Neuronal stem cell (in vitro differentiated cells): ENCODE data around the gene FAM234A.

Experiments
- DNase-seq: peaks from one replicate; pipeline ENCODE4 v3.0.0-alpha.2; 2013; ENCODE audit warnings: low spot score
- H2AFZ ChIP-seq: one replicate; pipeline ENCODE4 v1.6.1; 2013; ENCODE audit warnings: mild to moderate bottlenecking, low read length, inconsistent platforms
- H2AK5ac ChIP-seq: 2 replicates; pipeline ENCODE4 v1.6.1; 2013; ENCODE audit warnings: low read depth, mild to moderate bottlenecking, inconsistent platforms, low read length, moderate library complexity, mixed read lengths
- H2BK120ac ChIP-seq: 2 replicates; pipeline ENCODE4 v1.6.1; 2013; ENCODE audit warnings: low read depth, mild to moderate bottlenecking, inconsistent platforms, low read length, moderate library complexity, mixed read lengths
- H2BK12ac ChIP-seq: one replicate; pipeline ENCODE4 v1.6.1; 2013; ENCODE audit warnings: low read length, inconsistent platforms
- H2BK15ac ChIP-seq: 2 replicates; pipeline ENCODE4 v1.6.1; 2013; ENCODE audit warnings: mild to moderate bottlenecking, low read length, inconsistent platforms, mixed read lengths
- H2BK5ac ChIP-seq: one replicate; pipeline ENCODE4 v1.6.1; 2013; ENCODE audit warnings: inconsistent platforms, mild to moderate bottlenecking, low read length, moderate library complexity
- H3K14ac ChIP-seq: one replicate; pipeline ENCODE4 v1.6.1; 2013; ENCODE audit warnings: low read length, inconsistent platforms
- H3K18ac ChIP-seq: 2 replicates; pipeline ENCODE4 v1.6.1; 2013; ENCODE audit warnings: low read length, inconsistent platforms
- H3K23ac ChIP-seq: 2 replicates; pipeline ENCODE4 v1.6.1; 2013; ENCODE audit warnings: low read depth, mild to moderate bottlenecking, mixed read lengths, low read length, inconsistent platforms; ENCODE audit not compliant: poor library complexity
- H3K27ac ChIP-seq: replicated peaks from 3 replicates; pipeline ENCODE4 v1.5.1; 2013; ENCODE audit warnings: low read length, inconsistent platforms
- H3K27me3 ChIP-seq, 3 experiments: 2 replicates each; pipeline ENCODE4 v1.6.1; 2013; ENCODE audit warnings: low read length in 3 of 3, mild to moderate bottlenecking in 2 of 3, inconsistent platforms in 1 of 3, low read depth in 1 of 3, mixed read lengths in 1 of 3, moderate library complexity in 1 of 3; ENCODE audit not compliant: control insufficient read depth in 3 of 3, insufficient read depth in 3 of 3
- H3K36me3 ChIP-seq, 2 donors: replicated peaks in 1 of 2; 2 replicates each; pipeline ENCODE4 v1.6.1; 2013; ENCODE audit warnings: low read length in 2 of 2; ENCODE audit not compliant: control insufficient read depth in 2 of 2, insufficient read depth in 2 of 2
- H3K4ac ChIP-seq: 2 replicates; pipeline ENCODE4 v1.6.1; 2013; ENCODE audit warnings: inconsistent platforms, mild to moderate bottlenecking, low read length, moderate library complexity
- H3K4me1 ChIP-seq, 2 donors: 1 replicate in 1 of 2; 2 replicates in 1 of 2; pipeline ENCODE4 v1.6.1; 2013; ENCODE audit warnings: low read length in 2 of 2, low read depth in 1 of 2; ENCODE audit not compliant: control insufficient read depth in 2 of 2, insufficient read depth in 1 of 2
- H3K4me2 ChIP-seq: one replicate; pipeline ENCODE4 v1.6.1; 2013; ENCODE audit warnings: mild to moderate bottlenecking, low read length, inconsistent platforms; ENCODE audit not compliant: insufficient read depth, poor library complexity, severe bottlenecking
- H3K4me3 ChIP-seq, 2 donors: 2 replicates each; pipeline ENCODE4 v1.5.1; 2013; ENCODE audit warnings: low read length in 2 of 2, mild to moderate bottlenecking in 2 of 2, inconsistent platforms in 1 of 2, moderate library complexity in 1 of 2
- H3K79me1 ChIP-seq: one replicate; pipeline ENCODE4 v1.6.1; 2013; ENCODE audit warnings: low read depth, mild to moderate bottlenecking, inconsistent platforms, low read length, moderate library complexity
- H3K9ac ChIP-seq: one replicate; pipeline ENCODE4 v1.6.1; 2013; ENCODE audit warnings: mild to moderate bottlenecking, low read depth, low read length, inconsistent platforms; ENCODE audit not compliant: poor library complexity
- H3K9me3 ChIP-seq, 2 donors: replicated peaks in 1 of 2; 2 replicates each; pipeline versions ENCODE3 to v1.6.1; 2013; ENCODE audit warnings: low read length in 2 of 2, mild to moderate bottlenecking in 2 of 2, inconsistent platforms in 1 of 2, low read depth in 1 of 2, mixed read lengths in 1 of 2, moderate library complexity in 1 of 2; ENCODE audit not compliant: control insufficient read depth in 2 of 2, insufficient read depth in 1 of 2
- H4K8ac ChIP-seq: one replicate; pipeline ENCODE4 v1.6.1; 2013; ENCODE audit warnings: low read depth, mild to moderate bottlenecking, inconsistent platforms, low read length, moderate library complexity
- H4K91ac ChIP-seq: one replicate; pipeline ENCODE4 v1.6.1; 2013; ENCODE audit warnings: low read length, low read depth, mild to moderate bottlenecking, inconsistent platforms; ENCODE audit not compliant: poor library complexity
- WGBS, 2 donors: extraction: QIAGEN DNeasy Blood & Tissue Kit; methylation state at CpG; one replicate each; pipeline ENCODE4 v1.1.7; 2013; ENCODE audit warnings: missing lambda C conversion rate in 2 of 2, mixed read lengths in 1 of 2; ENCODE audit not compliant: insufficient read length in 2 of 2, insufficient replicate concordance in 1 of 2; ENCODE audit errors: extremely low coverage in 2 of 2; 5-methylcytosine and 5-hydroxymethylcytosine counted together

Gene FAM234A

DNA sequence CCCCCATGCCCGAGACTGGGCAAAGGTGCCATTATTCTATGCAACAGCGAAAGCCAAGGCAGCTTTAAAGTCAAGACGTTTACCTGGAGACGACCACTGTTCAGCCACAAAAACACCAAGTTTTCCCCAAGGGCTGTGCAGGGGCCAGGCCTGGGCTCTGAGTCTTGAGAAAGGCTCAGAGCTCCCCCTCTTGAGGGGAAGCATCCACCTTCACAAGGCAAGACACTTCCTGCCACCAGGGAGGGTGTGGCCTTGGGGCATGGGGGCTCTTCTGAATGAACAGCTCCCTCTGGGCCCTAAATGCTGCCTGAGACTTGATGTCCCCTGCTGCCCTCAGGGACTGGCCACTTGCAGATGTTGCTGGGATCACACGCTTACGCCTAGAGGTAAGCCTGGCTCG is 74.9 kb downstream of the FAM234A start:
- peak overlapping the region; percentile 31 for H3K14ac ChIP-seq
- no peak overlapping the region for H3K4me2 ChIP-seq
- peak overlapping the region; percentile 50 for H2BK12ac ChIP-seq
- peaks cover 13% of the 10 kb centered on the region for H3K79me1 ChIP-seq
- no CpG with 5 or more reads among the region's 7 CpGs for WGBS, 2 donors
- no peak overlapping the region for H2AK5ac ChIP-seq
- no peak overlapping the region for H4K91ac ChIP-seq
- no peak overlapping the region for H2BK15ac ChIP-seq
- H3K36me3 ChIP-seq: peaks cover 41 to 75% of the 10 kb centered on the region in 2 donors
- H3K4me3 ChIP-seq: no peak overlapping the region
- peak overlapping the region; percentile 49 for H3K23ac ChIP-seq
- no peaks in the 10 kb centered on the region for H3K9me3 ChIP-seq
- no peak for DNase-seq
- H4K8ac ChIP-seq: no peak overlapping the region
- H3K4ac ChIP-seq: no peak overlapping the region
- H2BK120ac ChIP-seq: no peak overlapping the region
- H3K9ac ChIP-seq: no peak overlapping the region
- H2AFZ ChIP-seq: no peak overlapping the region
- H3K27me3 ChIP-seq: no peaks in the 10 kb centered on the region
- H3K18ac ChIP-seq: no peak overlapping the region
- H3K27ac ChIP-seq: no peak overlapping the region
- H2BK5ac ChIP-seq: peak overlapping the region; percentile 26
- H3K4me1 ChIP-seq: no peaks in the 10 kb centered on the region

DNA sequence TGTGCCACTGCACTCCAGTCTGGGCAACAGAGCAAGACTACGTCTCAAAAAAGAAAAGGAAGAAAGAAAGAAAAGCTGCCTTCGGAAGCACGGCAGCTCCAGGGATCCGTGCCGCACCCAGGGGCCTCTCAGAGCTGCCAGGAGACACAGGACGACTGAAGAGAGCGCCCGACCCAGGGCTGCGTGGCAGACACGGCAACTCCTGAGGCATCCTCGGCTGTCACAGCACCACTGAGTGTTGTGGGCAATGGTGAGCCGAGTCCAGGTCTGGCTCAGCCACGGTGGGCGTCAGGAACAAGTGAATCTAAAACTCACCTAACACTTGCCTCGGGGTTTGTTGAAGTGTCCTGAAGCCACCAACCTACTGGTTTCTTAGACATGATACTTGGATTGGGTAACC is 77.1 kb downstream of the FAM234A start:
- H3K36me3 ChIP-seq: peaks cover 37 to 73% of the 10 kb centered on the region in 2 donors
- H3K4ac ChIP-seq: no peak overlapping the region
- no peak overlapping the region for H2BK5ac ChIP-seq
- H3K27me3 ChIP-seq: no peaks in the 10 kb centered on the region
- H3K9me3 ChIP-seq: no peaks in the 10 kb centered on the region
- no peak overlapping the region for H4K91ac ChIP-seq
- WGBS, 2 donors: no CpG with 5 or more reads among the region's 15 CpGs
- no peak overlapping the region for H3K18ac ChIP-seq
- no peak for DNase-seq
- no peak overlapping the region for H2BK15ac ChIP-seq
- no peak overlapping the region for H2BK120ac ChIP-seq
- H3K23ac ChIP-seq: peak overlapping the region; percentile 50
- peak overlapping the region; percentile 67 for H3K14ac ChIP-seq
- no peak overlapping the region for H3K4me2 ChIP-seq
- no peak overlapping the region for H4K8ac ChIP-seq
- no peak overlapping the region for H2AK5ac ChIP-seq
- H3K27ac ChIP-seq: no peak overlapping the region
- H2BK12ac ChIP-seq: no peak overlapping the region
- no peak overlapping the region for H3K4me3 ChIP-seq
- peaks cover 17% of the 10 kb centered on the region for H3K79me1 ChIP-seq
- no peak overlapping the region for H2AFZ ChIP-seq
- H3K9ac ChIP-seq: no peak overlapping the region
- H3K4me1 ChIP-seq: no peaks in the 10 kb centered on the region

GRCh38 chr16:314351-314750 is 79.7 kb downstream of the FAM234A start:
- Histone ChIP-seq H3K79me1 (peaks cover 30% of the 10 kb centered on the region), H3K14ac (no peak overlapping the region), H3K23ac (no peak overlapping the region), H3K4me2 (no peak overlapping the region), H2BK15ac (no peak overlapping the region), H2BK12ac (no peak overlapping the region), H3K4me3 (no peak overlapping the region), H2BK5ac (no peak overlapping the region), H3K27ac (no peak overlapping the region), H2AFZ (no peak overlapping the region), H4K8ac (no peak overlapping the region), H3K4ac (no peak overlapping the region), H3K36me3 (peaks cover 27 to 66% of the 10 kb centered on the region in 2 donors), H2AK5ac (no peak overlapping the region), H3K27me3 (no peaks in the 10 kb centered on the region), H4K91ac (no peak overlapping the region), H3K9me3 (no peaks in the 10 kb centered on the region), H3K9ac (no peak overlapping the region), H3K18ac (no peak overlapping the region), H2BK120ac (no peak overlapping the region), H3K4me1 (peaks cover 0 to 5% of the 10 kb centered on the region in 2 donors)
- WGBS, 2 donors: no CpG with 5 or more reads among the region's 16 CpGs
- DNase-seq: no peak

DNA sequence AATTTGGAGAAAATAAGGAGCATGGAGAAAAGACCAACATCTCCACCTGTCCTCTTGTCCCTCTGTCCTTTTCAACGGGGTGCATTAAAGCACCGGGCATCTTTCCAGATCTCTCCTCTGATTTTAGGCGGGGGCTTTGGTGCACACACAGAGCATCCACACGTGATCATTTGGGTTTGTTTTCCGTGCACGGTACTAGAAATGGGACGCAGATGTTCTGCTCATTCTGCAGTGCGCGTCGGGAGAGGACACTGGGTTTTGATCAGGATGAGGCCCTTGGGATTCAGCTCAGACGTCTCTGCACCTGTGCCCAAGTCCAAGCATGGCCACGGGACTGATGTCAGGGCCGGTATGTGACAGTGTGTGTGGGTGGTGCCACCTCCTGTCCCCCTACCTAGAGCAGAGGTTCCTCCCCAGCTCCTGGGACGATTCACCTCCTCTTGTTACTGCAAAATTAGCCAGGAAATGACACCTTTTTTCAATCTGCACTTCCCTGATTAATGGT is 80.2 kb downstream of the FAM234A start:
- Histone ChIP-seq H2BK12ac (no peak overlapping the region), H3K4me3 (no peak overlapping the region), H4K91ac (no peak overlapping the region), H3K36me3 (peaks cover 24 to 65% of the 10 kb centered on the region in 2 donors), H2BK5ac (no peak overlapping the region), H3K4me1 (peaks cover 0 to 6% of the 10 kb centered on the region in 2 donors), H3K27me3 (no peaks in the 10 kb centered on the region), H3K9me3 (no peaks in the 10 kb centered on the region), H2AFZ (no peak overlapping the region), H3K9ac (no peak overlapping the region), H3K23ac (no peak overlapping the region), H3K4me2 (no peak overlapping the region), H3K27ac (no peak overlapping the region), H2BK120ac (no peak overlapping the region), H2BK15ac (no peak overlapping the region), H3K79me1 (peaks cover 26% of the 10 kb centered on the region), H3K4ac (no peak overlapping the region), H3K14ac (no peak overlapping the region), H3K18ac (no peak overlapping the region), H4K8ac (no peak overlapping the region), H2AK5ac (no peak overlapping the region)
- WGBS, 2 donors: no CpG with 5 or more reads among the region's 14 CpGs
- no peak for DNase-seq
